ENCODE measurements around the gene PRSS23.

The PRSS23 gene

GRCh38 chr11:86795949-86796348, 4.4 kb upstream of the PRSS23 start:
- no peak overlapping the region for H3K4me3 ChIP-seq (ENCODE audit: low read depth, low read length)
- no peak for DNase-seq (ENCODE audit: low read depth)
- TF ChIP-seq CTCF (IDR thresholded peaks at IDR 0.05; ENCODE audit: insufficient read depth, low read depth, low read length, missing control alignments), result no peak

- TF ChIP-seq CTCF (IDR thresholded peaks at IDR 0.05; ENCODE audit: insufficient read depth, low read depth, low read length, missing control alignments), result no peak
- DNase-seq (ENCODE audit: low read depth), result no peak
- no peak overlapping the region for H3K4me3 ChIP-seq (ENCODE audit: low read depth, low read length)
Measured at GRCh38 chr11:86797133-86797532, 3.2 kb upstream of the PRSS23 start.

GRCh38 chr11:86798988-86799387, 1.4 kb upstream of the PRSS23 start:
- H3K4me3 ChIP-seq (ENCODE audit: low read depth, low read length), result no peak overlapping the region
- no peak for DNase-seq (ENCODE audit: low read depth)
- TF ChIP-seq CTCF (IDR thresholded peaks at IDR 0.05; ENCODE audit: insufficient read depth, low read depth, low read length, missing control alignments), result no peak

- no peak for DNase-seq (ENCODE audit: low read depth)
- H3K4me3 ChIP-seq (ENCODE audit: low read depth, low read length), result no peak overlapping the region
Measured at GRCh38 chr11:86799680-86800075, 664 bp upstream of the PRSS23 start.

GRCh38 chr11:86800960-86801272, 574 bp downstream of the PRSS23 start:
- no peak for DNase-seq (ENCODE audit: low read depth)
- no peak for TF ChIP-seq CTCF (IDR thresholded peaks at IDR 0.05; ENCODE audit: insufficient read depth, low read depth, low read length, missing control alignments)
- H3K4me3 ChIP-seq (ENCODE audit: low read depth, low read length), result no peak overlapping the region

More at GRCh38 chr11:86799680-86800075, 664 bp upstream of the PRSS23 start:
- no peak for TF ChIP-seq CTCF (IDR thresholded peaks at IDR 0.05; ENCODE audit: insufficient read depth, low read depth, low read length, missing control alignments)

GRCh38 chr11:86801364-86801763, 1.0 kb downstream of the PRSS23 start:
- no peak for TF ChIP-seq CTCF (IDR thresholded peaks at IDR 0.05; ENCODE audit: insufficient read depth, low read depth, low read length, missing control alignments)
- H3K4me3 ChIP-seq (ENCODE audit: low read depth, low read length), result no peak overlapping the region
- no peak for DNase-seq (ENCODE audit: low read depth)

GRCh38 chr11:86802146-86802545, 1.8 kb downstream of the PRSS23 start:
- no peak for DNase-seq (ENCODE audit: low read depth)
- TF ChIP-seq CTCF (IDR thresholded peaks at IDR 0.05; ENCODE audit: insufficient read depth, low read depth, low read length, missing control alignments), result no peak
- no peak overlapping the region for H3K4me3 ChIP-seq (ENCODE audit: low read depth, low read length)
